HepG2 (cell line): ENCODE results near the gene TMEM200B. TPM values are rescaled to one million over a fixed set of nuclear protein-coding genes. Genes with fewer than 3 reads are reported as not detected.
A peak's percentile ranks its signal among the peaks of the same experiment; 100 is the strongest.

Source experiments
- ATAD3A ChIP-seq: sonication (generic); formaldehyde crosslinking; IDR thresholded peaks from 2 replicates; pipeline ENCODE4 v1.4.0; 2020; ENCODE audit warnings: missing genetic modification reagents
- ELF4 ChIP-seq: sonication (generic); formaldehyde crosslinking; IDR thresholded peaks from 2 replicates; pipeline ENCODE4 v1.5.0; 2020; ENCODE audit warnings: missing genetic modification reagents, mild to moderate bottlenecking, moderate library complexity, borderline replicate concordance
- GATAD1 ChIP-seq: IDR thresholded peaks from 2 replicates; pipeline ENCODE4 v1.6.1; 2016; ENCODE audit warnings: missing genetic modification reagents, missing compliant biosample characterization
- KAT2B ChIP-seq: fragments of 150-350 bp; IDR thresholded peaks from 2 replicates; pipeline ENCODE4 v1.6.1; 2014; ENCODE audit warnings: low read depth, low read length, borderline replicate concordance
- KAT8 ChIP-seq: IDR thresholded peaks from 2 replicates; pipeline ENCODE4 v1.6.1; 2016; ENCODE audit warnings: missing genetic modification reagents, missing compliant biosample characterization
- NR3C1 ChIP-seq: sonication (generic); formaldehyde crosslinking; IDR thresholded peaks from 2 replicates; pipeline ENCODE4 v1.4.0; 2020; ENCODE audit warnings: missing genetic modification reagents
- SMAD9 ChIP-seq: sonication (generic); formaldehyde crosslinking; IDR thresholded peaks from 2 replicates; pipeline ENCODE4 v1.5.1; 2020; ENCODE audit warnings: mild to moderate bottlenecking, missing genetic modification reagents
- SP5 ChIP-seq: IDR thresholded peaks from 2 replicates; pipeline ENCODE4 v1.6.1; 2016; ENCODE audit warnings: low read depth, borderline replicate concordance
- SYNCRIP ChIP-seq: fragments of 200-400 bp; formaldehyde crosslinking; IDR thresholded peaks from 2 replicates; pipeline ENCODE4 v1.6.1; 2018; ENCODE audit warnings: mild to moderate bottlenecking, low read depth, low read length; ENCODE audit not compliant: insufficient read depth
- ZFP36 ChIP-seq: fragments of 150-350 bp; IDR thresholded peaks from 2 replicates; pipeline ENCODE4 v1.6.1; 2018; ENCODE audit warnings: borderline replicate concordance, low read length, low read depth; ENCODE audit not compliant: partially characterized antibody
- ZNF660 ChIP-seq: sonication (generic); formaldehyde crosslinking; IDR thresholded peaks from 2 replicates; pipeline ENCODE4 v1.5.1; 2020; ENCODE audit warnings: mild to moderate bottlenecking, low read depth, missing genetic modification reagents, borderline replicate concordance
- ZNF879 ChIP-seq: sonication (generic); formaldehyde crosslinking; IDR thresholded peaks from 2 replicates; pipeline ENCODE4 v1.8.1; 2023; ENCODE audit warnings: missing genetic modification reagents
- polyA plus RNA-seq, 8 experiments: library from polyadenylated mRNA; depleted of rRNA in 3 of 8; stranded (reverse) in 7 of 8; unstranded in 1 of 8; fragments of >200 nt; fragmentation: Illumina TruSeq in 4 of 8; extraction: Trizol in 4 of 8; gene quantifications; 2 replicates each; pipeline versions ENCODE4 v1.2.1 to v1.2.3, GENCODE V29; 2011 to 2016; ENCODE audit warnings: low read depth in 4 of 8, missing spikeins in 1 of 8, mixed read lengths in 1 of 8; ENCODE audit not compliant: insufficient read depth in 1 of 8
- total RNA-seq, 5 experiments: library from RNA; depleted of rRNA; stranded (reverse); fragments of >200 nt; fragmentation: Illumina TruSeq; extraction: Trizol; gene quantifications; 2 replicates each; pipeline ENCODE4 v1.2.3, GENCODE V29; 2016; ENCODE audit warnings: low read depth in 1 of 5
- TF ChIP-seq, protein P1 (sequence below): IDR thresholded peaks from 2 replicates; pipeline ENCODE4 v1.4.0; 2020; ENCODE audit warnings: mild to moderate bottlenecking, missing genetic modification reagents
- TF ChIP-seq, protein P2 (sequence below): sonication (generic); formaldehyde crosslinking; IDR thresholded peaks from 2 replicates; pipeline ENCODE4 v1.4.0; 2020; ENCODE audit warnings: mild to moderate bottlenecking, missing genetic modification reagents
- TF ChIP-seq, protein P3 (sequence below): sonication (generic); formaldehyde crosslinking; IDR thresholded peaks from 2 replicates; pipeline ENCODE4 v1.9.0; 2021; ENCODE audit warnings: mild to moderate bottlenecking, missing genetic modification reagents
- TF ChIP-seq, protein P4 (sequence below): sonication (generic); formaldehyde crosslinking; IDR thresholded peaks from 2 replicates; pipeline ENCODE4 v1.4.0; 2020; ENCODE audit warnings: missing genetic modification reagents, borderline replicate concordance

Gene TMEM200B
- total and polyA plus RNA-seq, 2 of the 13 experiments (the other 11 are each of a cell fraction or from before 2014, with no cell fraction given) = 1.1 to 1.4 TPM

DNA sequence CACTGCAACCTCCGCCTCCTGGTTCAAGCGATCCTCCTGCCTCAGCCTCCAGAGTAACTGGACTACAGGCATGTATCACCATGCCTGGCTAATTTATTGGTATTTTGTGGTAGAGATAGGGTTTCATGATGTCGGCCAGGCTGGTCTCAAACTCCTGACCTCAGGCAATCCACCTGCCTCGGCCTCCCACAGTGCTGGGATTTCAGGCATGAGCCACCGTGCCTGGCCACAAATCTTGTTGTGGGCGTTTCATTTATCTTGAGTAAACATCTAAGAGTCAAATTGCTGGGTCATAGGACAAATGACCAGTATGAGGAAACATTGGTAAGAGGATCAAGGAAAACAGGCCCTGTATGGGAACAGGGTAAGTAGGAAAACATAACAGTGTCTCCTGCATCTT lies 17.9 kb downstream of the TMEM200B start (continued):
- TF ChIP-seq, protein P1, sequence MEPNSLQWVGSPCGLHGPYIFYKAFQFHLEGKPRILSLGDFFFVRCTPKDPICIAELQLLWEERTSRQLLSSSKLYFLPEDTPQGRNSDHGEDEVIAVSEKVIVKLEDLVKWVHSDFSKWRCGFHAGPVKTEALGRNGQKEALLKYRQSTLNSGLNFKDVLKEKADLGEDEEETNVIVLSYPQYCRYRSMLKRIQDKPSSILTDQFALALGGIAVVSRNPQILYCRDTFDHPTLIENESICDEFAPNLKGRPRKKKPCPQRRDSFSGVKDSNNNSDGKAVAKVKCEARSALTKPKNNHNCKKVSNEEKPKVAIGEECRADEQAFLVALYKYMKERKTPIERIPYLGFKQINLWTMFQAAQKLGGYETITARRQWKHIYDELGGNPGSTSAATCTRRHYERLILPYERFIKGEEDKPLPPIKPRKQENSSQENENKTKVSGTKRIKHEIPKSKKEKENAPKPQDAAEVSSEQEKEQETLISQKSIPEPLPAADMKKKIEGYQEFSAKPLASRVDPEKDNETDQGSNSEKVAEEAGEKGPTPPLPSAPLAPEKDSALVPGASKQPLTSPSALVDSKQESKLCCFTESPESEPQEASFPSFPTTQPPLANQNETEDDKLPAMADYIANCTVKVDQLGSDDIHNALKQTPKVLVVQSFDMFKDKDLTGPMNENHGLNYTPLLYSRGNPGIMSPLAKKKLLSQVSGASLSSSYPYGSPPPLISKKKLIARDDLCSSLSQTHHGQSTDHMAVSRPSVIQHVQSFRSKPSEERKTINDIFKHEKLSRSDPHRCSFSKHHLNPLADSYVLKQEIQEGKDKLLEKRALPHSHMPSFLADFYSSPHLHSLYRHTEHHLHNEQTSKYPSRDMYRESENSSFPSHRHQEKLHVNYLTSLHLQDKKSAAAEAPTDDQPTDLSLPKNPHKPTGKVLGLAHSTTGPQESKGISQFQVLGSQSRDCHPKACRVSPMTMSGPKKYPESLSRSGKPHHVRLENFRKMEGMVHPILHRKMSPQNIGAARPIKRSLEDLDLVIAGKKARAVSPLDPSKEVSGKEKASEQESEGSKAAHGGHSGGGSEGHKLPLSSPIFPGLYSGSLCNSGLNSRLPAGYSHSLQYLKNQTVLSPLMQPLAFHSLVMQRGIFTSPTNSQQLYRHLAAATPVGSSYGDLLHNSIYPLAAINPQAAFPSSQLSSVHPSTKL (CRISPR knock-in tag) = peak; percentile 57
- peak; percentile 82 for TF ChIP-seq SP5
- TF ChIP-seq ATAD3A (CRISPR knock-in tag) = no peak
- TF ChIP-seq KAT2B = no peak
- 0 out of 2 replicates have a peak, but pooled peaks have one; percentile 27 for TF ChIP-seq KAT8 (CRISPR knock-in tag)
- no peak for TF ChIP-seq SYNCRIP
- TF ChIP-seq NR3C1 (CRISPR knock-in tag) = no peak
- TF ChIP-seq, protein P2, sequence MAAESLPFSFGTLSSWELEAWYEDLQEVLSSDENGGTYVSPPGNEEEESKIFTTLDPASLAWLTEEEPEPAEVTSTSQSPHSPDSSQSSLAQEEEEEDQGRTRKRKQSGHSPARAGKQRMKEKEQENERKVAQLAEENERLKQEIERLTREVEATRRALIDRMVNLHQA (CRISPR knock-in tag) = no peak
- no peak for TF ChIP-seq GATAD1 (CRISPR knock-in tag)
- no peak for TF ChIP-seq SMAD9 (CRISPR knock-in tag)
- no peak for TF ChIP-seq ELF4 (CRISPR knock-in tag)
- TF ChIP-seq, protein P3, sequence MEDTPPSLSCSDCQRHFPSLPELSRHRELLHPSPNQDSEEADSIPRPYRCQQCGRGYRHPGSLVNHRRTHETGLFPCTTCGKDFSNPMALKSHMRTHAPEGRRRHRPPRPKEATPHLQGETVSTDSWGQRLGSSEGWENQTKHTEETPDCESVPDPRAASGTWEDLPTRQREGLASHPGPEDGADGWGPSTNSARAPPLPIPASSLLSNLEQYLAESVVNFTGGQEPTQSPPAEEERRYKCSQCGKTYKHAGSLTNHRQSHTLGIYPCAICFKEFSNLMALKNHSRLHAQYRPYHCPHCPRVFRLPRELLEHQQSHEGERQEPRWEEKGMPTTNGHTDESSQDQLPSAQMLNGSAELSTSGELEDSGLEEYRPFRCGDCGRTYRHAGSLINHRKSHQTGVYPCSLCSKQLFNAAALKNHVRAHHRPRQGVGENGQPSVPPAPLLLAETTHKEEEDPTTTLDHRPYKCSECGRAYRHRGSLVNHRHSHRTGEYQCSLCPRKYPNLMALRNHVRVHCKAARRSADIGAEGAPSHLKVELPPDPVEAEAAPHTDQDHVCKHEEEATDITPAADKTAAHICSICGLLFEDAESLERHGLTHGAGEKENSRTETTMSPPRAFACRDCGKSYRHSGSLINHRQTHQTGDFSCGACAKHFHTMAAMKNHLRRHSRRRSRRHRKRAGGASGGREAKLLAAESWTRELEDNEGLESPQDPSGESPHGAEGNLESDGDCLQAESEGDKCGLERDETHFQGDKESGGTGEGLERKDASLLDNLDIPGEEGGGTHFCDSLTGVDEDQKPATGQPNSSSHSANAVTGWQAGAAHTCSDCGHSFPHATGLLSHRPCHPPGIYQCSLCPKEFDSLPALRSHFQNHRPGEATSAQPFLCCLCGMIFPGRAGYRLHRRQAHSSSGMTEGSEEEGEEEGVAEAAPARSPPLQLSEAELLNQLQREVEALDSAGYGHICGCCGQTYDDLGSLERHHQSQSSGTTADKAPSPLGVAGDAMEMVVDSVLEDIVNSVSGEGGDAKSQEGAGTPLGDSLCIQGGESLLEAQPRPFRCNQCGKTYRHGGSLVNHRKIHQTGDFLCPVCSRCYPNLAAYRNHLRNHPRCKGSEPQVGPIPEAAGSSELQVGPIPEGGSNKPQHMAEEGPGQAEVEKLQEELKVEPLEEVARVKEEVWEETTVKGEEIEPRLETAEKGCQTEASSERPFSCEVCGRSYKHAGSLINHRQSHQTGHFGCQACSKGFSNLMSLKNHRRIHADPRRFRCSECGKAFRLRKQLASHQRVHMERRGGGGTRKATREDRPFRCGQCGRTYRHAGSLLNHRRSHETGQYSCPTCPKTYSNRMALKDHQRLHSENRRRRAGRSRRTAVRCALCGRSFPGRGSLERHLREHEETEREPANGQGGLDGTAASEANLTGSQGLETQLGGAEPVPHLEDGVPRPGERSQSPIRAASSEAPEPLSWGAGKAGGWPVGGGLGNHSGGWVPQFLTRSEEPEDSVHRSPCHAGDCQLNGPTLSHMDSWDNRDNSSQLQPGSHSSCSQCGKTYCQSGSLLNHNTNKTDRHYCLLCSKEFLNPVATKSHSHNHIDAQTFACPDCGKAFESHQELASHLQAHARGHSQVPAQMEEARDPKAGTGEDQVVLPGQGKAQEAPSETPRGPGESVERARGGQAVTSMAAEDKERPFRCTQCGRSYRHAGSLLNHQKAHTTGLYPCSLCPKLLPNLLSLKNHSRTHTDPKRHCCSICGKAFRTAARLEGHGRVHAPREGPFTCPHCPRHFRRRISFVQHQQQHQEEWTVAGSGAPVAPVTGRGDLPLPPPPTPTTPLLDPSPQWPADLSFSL = no peak
- TF ChIP-seq, protein P4, sequence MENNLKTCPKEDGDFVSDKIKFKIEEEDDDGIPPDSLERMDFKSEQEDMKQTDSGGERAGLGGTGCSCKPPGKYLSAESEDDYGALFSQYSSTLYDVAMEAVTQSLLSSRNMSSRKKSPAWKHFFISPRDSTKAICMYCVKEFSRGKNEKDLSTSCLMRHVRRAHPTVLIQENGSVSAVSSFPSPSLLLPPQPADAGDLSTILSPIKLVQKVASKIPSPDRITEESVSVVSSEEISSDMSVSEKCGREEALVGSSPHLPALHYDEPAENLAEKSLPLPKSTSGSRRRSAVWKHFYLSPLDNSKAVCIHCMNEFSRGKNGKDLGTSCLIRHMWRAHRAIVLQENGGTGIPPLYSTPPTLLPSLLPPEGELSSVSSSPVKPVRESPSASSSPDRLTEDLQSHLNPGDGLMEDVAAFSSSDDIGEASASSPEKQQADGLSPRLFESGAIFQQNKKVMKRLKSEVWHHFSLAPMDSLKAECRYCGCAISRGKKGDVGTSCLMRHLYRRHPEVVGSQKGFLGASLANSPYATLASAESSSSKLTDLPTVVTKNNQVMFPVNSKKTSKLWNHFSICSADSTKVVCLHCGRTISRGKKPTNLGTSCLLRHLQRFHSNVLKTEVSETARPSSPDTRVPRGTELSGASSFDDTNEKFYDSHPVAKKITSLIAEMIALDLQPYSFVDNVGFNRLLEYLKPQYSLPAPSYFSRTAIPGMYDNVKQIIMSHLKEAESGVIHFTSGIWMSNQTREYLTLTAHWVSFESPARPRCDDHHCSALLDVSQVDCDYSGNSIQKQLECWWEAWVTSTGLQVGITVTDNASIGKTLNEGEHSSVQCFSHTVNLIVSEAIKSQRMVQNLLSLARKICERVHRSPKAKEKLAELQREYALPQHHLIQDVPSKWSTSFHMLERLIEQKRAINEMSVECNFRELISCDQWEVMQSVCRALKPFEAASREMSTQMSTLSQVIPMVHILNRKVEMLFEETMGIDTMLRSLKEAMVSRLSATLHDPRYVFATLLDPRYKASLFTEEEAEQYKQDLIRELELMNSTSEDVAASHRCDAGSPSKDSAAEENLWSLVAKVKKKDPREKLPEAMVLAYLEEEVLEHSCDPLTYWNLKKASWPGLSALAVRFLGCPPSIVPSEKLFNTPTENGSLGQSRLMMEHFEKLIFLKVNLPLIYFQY (CRISPR knock-in tag) = no peak
- no peak for TF ChIP-seq ZNF660
- no peak for TF ChIP-seq ZFP36
- TF ChIP-seq ZNF879 (CRISPR knock-in tag) = no peak
